ENCODE results near the gene MED27. TPM values are rescaled to one million over a fixed set of nuclear protein-coding genes. Genes with fewer than 3 reads are reported as not detected.
A peak's percentile ranks its signal among the peaks of the same experiment; 100 is the strongest.

The MED27 gene
- total and polyA plus RNA-seq, 9 of the 15 experiments (the other 6 are each of a cell fraction or from before 2014, with no cell fraction given): 24.4 to 91.0 (median 36.1) TPM

DNA sequence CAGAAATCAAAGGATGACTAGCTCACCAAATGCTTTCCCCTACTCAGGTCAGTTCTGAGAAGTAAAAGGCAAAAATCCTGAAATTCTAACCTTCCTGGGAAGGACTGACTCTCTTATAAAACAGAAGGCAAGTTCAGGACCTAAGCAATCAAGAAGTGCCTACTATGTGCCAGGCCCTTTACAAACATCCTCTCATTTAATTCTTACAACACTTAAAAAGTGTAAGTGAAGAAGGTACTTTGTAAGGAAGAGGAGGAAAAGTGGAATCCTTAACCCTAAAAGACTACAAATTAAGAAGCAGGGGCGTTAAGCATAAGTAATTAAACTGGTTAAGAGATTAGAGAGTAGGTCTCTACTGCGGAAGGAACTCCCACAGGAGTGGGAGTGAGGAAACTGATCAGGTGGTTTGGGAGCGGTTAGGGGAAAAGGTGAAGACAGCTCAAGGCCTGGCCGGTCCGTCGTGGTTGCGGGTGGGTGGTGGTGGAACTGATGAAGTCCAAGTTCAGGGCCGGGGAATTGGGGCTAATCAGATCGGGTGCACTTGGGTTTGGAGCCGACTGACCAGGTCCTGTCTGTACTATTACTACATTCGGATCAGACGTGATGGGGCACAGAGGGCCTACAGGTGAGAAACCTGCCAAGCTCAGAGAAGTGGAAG is 839 bp downstream of the MED27 start:
- Histone ChIP-seq H3K9me3 (replicated peaks; ENCODE audit: control insufficient read depth, insufficient read depth, low read depth, low read length) (no peaks in the 10 kb centered on the region), H3K9me1 (ENCODE audit: control insufficient read depth, insufficient read depth, low read length) (no peaks in the 10 kb centered on the region), H3K9ac (ENCODE audit: insufficient read depth in 1 of 2, low read depth in 2 of 2, low read length in 2 of 2) (peak overlapping the region; percentile 79 to 95), H3K4me2 (ENCODE audit: insufficient read depth, low read length) (peak overlapping the region; percentile 99), H3K4me3 (peak overlapping the region; percentile 71), H3K36me3 (ENCODE audit: control insufficient read depth, insufficient read depth, low read length) (peaks cover 43% of the 10 kb centered on the region), H3K79me2 (ENCODE audit: control insufficient read depth, insufficient read depth, low read length) (peaks cover 47% of the 10 kb centered on the region), H3K27ac (ENCODE audit: extremely low read depth, low read depth, low read length) (peak overlapping the region; percentile 54; the same call in 2 of the 3 replicates), H3K27me3 (ENCODE audit: control insufficient read depth in 2 of 2, insufficient read depth in 2 of 2, low read length in 2 of 2) (peaks cover 0 to 5% of the 10 kb centered on the region in 2 experiments; a peak in 1 of 5 replicates), H4K20me1 (replicated peaks; ENCODE audit: control insufficient read depth, insufficient read depth, low read length) (no peaks in the 10 kb centered on the region), H3K4me1 (replicated peaks in 1 of 2; ENCODE audit: control insufficient read depth in 2 of 2, insufficient read depth in 2 of 2, low read length in 2 of 2) (peaks cover 0 to 10% of the 10 kb centered on the region in 2 experiments; a peak in 2 of 5 replicates), H2AFZ (ENCODE audit: low read depth, low read length) (peak overlapping the region; percentile 97)
- ChIA-PET POLR2A (interaction anchor here (1.1 kb wide), 1 partner anchor 26 kb away, joined by 4 read pairs; no protein-coding TSS in a partner anchor), CTCF (ENCODE audit: low intra/inter-chr PET ratio) (no interaction called here)
- ATAC-seq (peak; percentile 61), DNase-seq (ENCODE audit: extremely low read depth in 1 of 4, low spot score in 3 of 4) (peak; percentile 36 to 43 (median 42)), FAIRE-seq (no peak)
- intact Hi-C loops (cut with micrococcal nuclease) (no loop called here), in situ Hi-C loops (cut with MboI) (no loop called here)
- WGBS (ENCODE audit: insufficient coverage, low coverage, missing lambda C conversion rate): under 1% methylated on average over 12 of the region's 12 CpGs
- BruUV-seq (replicated peaks): no TSS peak
- TF ChIP-seq, protein P1, sequence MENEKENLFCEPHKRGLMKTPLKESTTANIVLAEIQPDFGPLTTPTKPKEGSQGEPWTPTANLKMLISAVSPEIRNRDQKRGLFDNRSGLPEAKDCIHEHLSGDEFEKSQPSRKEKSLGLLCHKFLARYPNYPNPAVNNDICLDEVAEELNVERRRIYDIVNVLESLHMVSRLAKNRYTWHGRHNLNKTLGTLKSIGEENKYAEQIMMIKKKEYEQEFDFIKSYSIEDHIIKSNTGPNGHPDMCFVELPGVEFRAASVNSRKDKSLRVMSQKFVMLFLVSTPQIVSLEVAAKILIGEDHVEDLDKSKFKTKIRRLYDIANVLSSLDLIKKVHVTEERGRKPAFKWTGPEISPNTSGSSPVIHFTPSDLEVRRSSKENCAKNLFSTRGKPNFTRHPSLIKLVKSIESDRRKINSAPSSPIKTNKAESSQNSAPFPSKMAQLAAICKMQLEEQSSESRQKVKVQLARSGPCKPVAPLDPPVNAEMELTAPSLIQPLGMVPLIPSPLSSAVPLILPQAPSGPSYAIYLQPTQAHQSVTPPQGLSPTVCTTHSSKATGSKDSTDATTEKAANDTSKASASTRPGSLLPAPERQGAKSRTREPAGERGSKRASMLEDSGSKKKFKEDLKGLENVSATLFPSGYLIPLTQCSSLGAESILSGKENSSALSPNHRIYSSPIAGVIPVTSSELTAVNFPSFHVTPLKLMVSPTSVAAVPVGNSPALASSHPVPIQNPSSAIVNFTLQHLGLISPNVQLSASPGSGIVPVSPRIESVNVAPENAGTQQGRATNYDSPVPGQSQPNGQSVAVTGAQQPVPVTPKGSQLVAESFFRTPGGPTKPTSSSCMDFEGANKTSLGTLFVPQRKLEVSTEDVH (IDR thresholded peaks at IDR 0.05; ENCODE audit: low read depth, partially characterized antibody): no peak
- TF ChIP-seq MIER1 (IDR thresholded peaks at IDR 0.05; ENCODE audit: low read depth) (no peak), EGR1 (conservative IDR thresholded peaks at IDR 0.05) (0 out of 2 replicates have a peak, but pooled peaks have one; percentile 11), SMARCE1 (IDR thresholded peaks at IDR 0.05) (no peak), ZNF282 (CRISPR knock-in tag; IDR thresholded peaks at IDR 0.05) (no peak)
- TF ChIP-seq, protein P2, sequence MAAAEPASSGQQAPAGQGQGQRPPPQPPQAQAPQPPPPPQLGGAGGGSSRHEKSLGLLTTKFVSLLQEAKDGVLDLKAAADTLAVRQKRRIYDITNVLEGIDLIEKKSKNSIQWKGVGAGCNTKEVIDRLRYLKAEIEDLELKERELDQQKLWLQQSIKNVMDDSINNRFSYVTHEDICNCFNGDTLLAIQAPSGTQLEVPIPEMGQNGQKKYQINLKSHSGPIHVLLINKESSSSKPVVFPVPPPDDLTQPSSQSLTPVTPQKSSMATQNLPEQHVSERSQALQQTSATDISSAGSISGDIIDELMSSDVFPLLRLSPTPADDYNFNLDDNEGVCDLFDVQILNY (CRISPR knock-in tag; IDR thresholded peaks at IDR 0.05): 0 out of 2 replicates have a peak, but pooled peaks have one; percentile 48
- TF ChIP-seq, protein P3, sequence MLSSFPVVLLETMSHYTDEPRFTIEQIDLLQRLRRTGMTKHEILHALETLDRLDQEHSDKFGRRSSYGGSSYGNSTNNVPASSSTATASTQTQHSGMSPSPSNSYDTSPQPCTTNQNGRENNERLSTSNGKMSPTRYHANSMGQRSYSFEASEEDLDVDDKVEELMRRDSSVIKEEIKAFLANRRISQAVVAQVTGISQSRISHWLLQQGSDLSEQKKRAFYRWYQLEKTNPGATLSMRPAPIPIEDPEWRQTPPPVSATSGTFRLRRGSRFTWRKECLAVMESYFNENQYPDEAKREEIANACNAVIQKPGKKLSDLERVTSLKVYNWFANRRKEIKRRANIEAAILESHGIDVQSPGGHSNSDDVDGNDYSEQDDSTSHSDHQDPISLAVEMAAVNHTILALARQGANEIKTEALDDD (IDR thresholded peaks at IDR 0.05): peak; percentile 55; the same call in 1 of the 2 replicates
- TF ChIP-seq, protein P4, sequence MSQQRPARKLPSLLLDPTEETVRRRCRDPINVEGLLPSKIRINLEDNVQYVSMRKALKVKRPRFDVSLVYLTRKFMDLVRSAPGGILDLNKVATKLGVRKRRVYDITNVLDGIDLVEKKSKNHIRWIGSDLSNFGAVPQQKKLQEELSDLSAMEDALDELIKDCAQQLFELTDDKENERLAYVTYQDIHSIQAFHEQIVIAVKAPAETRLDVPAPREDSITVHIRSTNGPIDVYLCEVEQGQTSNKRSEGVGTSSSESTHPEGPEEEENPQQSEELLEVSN (IDR thresholded peaks at IDR 0.05; ENCODE audit: borderline replicate concordance in 1 of 2, extremely low read depth in 1 of 2, insufficient read depth in 1 of 2, insufficient read length in 1 of 2, low read depth in 1 of 2, low read length in 1 of 2, poor library complexity in 1 of 2, severe bottlenecking in 1 of 2): peak in 1 of 2 experiments; percentile 35
- TF ChIP-seq, protein P5, sequence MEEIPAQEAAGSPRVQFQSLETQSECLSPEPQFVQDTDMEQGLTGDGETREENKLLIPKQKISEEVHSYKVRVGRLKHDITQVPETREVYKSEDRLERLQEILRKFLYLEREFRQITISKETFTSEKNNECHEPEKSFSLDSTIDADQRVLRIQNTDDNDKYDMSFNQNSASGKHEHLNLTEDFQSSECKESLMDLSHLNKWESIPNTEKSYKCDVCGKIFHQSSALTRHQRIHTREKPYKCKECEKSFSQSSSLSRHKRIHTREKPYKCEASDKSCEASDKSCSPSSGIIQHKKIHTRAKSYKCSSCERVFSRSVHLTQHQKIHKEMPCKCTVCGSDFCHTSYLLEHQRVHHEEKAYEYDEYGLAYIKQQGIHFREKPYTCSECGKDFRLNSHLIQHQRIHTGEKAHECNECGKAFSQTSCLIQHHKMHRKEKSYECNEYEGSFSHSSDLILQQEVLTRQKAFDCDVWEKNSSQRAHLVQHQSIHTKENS (CRISPR knock-in tag; IDR thresholded peaks at IDR 0.05): no peak

Data from K562 (cell line).